Neural cell (in vitro differentiated cells): ENCODE data around the gene IGF2BP3.

Experiments used
- CTCF ChIP-seq: fragments of 450-650 bp; IDR thresholded peaks from 2 replicates; pipeline ENCODE4 v1.5.1; 2014; ENCODE audit warnings: antibody characterized with exemption, mild to moderate bottlenecking, moderate library complexity; ENCODE audit not compliant: poor library complexity, severe bottlenecking
- EZH2 ChIP-seq: fragments of 200-600, 300-800 bp; shearing (Covaris generic), sonication (generic); IDR thresholded peaks from 2 replicates; pipeline ENCODE4 v1.6.1; 2014; ENCODE audit warnings: antibody characterized with exemption, low read length, borderline replicate concordance, mild to moderate bottlenecking; ENCODE audit not compliant: insufficient read depth, poor library complexity, severe bottlenecking
- POLR2AphosphoS5 ChIP-seq: IDR thresholded peaks from 2 replicates; pipeline ENCODE4 v1.6.1; 2012
- RAD21 ChIP-seq: fragments of 450-650 bp; conservative IDR thresholded peaks from 2 replicates; pipeline ENCODE4 v1.6.1; 2014; ENCODE audit warnings: antibody characterized with exemption, mild to moderate bottlenecking, moderate library complexity
- REST ChIP-seq: IDR thresholded peaks from 2 replicates; pipeline ENCODE4 v1.6.1; 2012; ENCODE audit warnings: borderline replicate concordance
- SMC3 ChIP-seq: fragments of 450-650 bp; conservative IDR thresholded peaks from 2 replicates; pipeline ENCODE4 v1.6.1; 2014; ENCODE audit warnings: antibody characterized with exemption, mild to moderate bottlenecking, moderate library complexity; ENCODE audit not compliant: poor library complexity
- TAF1 ChIP-seq: IDR thresholded peaks from 2 replicates; pipeline ENCODE4 v1.6.1; 2012; ENCODE audit warnings: low read depth

GRCh38 chr7:23287612-23288011 lies 182.7 kb downstream of the IGF2BP3 start:
- TF ChIP-seq SMC3 (no peak), CTCF (no peak), RAD21 (no peak), EZH2 (no peak), REST (no peak), TAF1 (no peak), POLR2AphosphoS5 (no peak)
